ENCODE data around the gene THSD7B.
"Not testable (repeated sequence)": the region's sequence is repeated elsewhere in the genome, so short reads cannot be mapped to it uniquely, and the experiment has no call there.

The THSD7B gene

GRCh38 chr2:137539336-137539735 lies 774.0 kb downstream of the THSD7B start:
- no CpG with 5 or more reads among the region's 1 CpG for WGBS
- H3K9ac ChIP-seq (ENCODE audit: low read depth, low read length): no peak overlapping the region
- H3K4me1 ChIP-seq (ENCODE audit: insufficient read depth, low read length): no peaks in the 10 kb centered on the region
- no peaks in the 10 kb centered on the region for H3K9me3 ChIP-seq (ENCODE audit: insufficient read depth, low read depth, low read length)
- no peak overlapping the region for H3K4me3 ChIP-seq (ENCODE audit: low read length)
- H3K27ac ChIP-seq (ENCODE audit: low read depth, low read length): no peak overlapping the region
- H3K36me3 ChIP-seq (ENCODE audit: insufficient read depth, low read length): no peaks in the 10 kb centered on the region
- H3K27me3 ChIP-seq (ENCODE audit: insufficient read depth, low read length): no peaks in the 10 kb centered on the region

GRCh38 chr2:137547842-137548241 lies 782.5 kb downstream of the THSD7B start:
- Histone ChIP-seq H3K36me3 (ENCODE audit: insufficient read depth, low read length) (no peaks in the 10 kb centered on the region), H3K27ac (ENCODE audit: low read depth, low read length) (no peak overlapping the region), H3K9ac (ENCODE audit: low read depth, low read length) (no peak overlapping the region), H3K9me3 (ENCODE audit: insufficient read depth, low read depth, low read length) (no peaks in the 10 kb centered on the region), H3K27me3 (ENCODE audit: insufficient read depth, low read length) (no peaks in the 10 kb centered on the region), H3K4me3 (ENCODE audit: low read length) (no peak overlapping the region), H3K4me1 (ENCODE audit: insufficient read depth, low read length) (no peaks in the 10 kb centered on the region)
- WGBS: 92% methylated on average over 5 of the region's 6 CpGs

DNA sequence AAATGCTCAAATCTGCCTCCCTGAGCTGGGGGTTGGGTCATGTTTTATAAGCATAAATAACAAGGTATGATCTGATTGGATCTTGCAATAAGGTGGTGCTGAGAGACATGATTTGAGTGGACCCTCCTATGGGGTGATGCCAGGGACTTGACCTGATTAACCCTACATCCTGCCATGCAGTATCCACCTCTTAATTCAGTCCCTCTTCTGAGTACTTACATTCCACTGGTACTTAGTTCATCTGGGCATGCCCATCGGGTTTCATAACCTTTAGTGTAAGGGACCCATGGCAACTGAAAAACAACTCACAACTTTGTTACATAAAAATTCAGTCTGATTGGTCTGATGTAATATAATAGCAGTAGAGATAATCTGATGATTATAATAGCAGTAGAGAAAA lies 801.0 kb downstream of the THSD7B start:
- Histone ChIP-seq H3K4me3 (ENCODE audit: low read length) (no peak overlapping the region), H3K9ac (ENCODE audit: low read depth, low read length) (no peak overlapping the region), H3K27ac (ENCODE audit: low read depth, low read length) (no peak overlapping the region), H3K4me1 (ENCODE audit: insufficient read depth, low read length) (no peaks in the 10 kb centered on the region), H3K27me3 (ENCODE audit: insufficient read depth, low read length) (no peaks in the 10 kb centered on the region), H3K9me3 (ENCODE audit: insufficient read depth, low read depth, low read length) (no peaks in the 10 kb centered on the region), H3K36me3 (ENCODE audit: insufficient read depth, low read length) (no peaks in the 10 kb centered on the region)
- WGBS: 100% methylated on average over 1 of the region's 1 CpG

DNA sequence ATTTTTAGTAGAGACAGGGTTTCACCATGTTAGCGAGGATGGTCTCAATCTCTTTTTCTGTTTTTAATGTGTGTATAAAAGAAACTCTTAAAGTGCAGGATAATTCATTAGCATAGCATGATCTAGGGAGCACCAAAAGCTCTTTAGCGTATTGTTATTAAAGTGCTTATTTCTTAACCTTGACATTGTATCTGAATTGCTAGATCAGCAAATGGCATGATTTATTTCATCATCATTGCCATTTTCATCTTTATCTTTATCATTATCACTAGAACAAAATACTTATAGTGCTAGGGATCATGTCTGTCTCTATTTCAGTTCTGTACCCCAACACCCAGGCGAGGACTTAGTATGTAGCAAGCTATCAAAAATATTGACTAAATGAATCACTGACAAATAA lies 805.1 kb downstream of the THSD7B start:
- Histone ChIP-seq H3K36me3 (ENCODE audit: insufficient read depth, low read length) (no peaks in the 10 kb centered on the region), H3K4me1 (ENCODE audit: insufficient read depth, low read length) (peaks cover 7% of the 10 kb centered on the region; the same call in 1 of the 2 replicates), H3K27me3 (ENCODE audit: insufficient read depth, low read length) (no peaks in the 10 kb centered on the region), H3K4me3 (ENCODE audit: low read length) (no peak overlapping the region), H3K9ac (ENCODE audit: low read depth, low read length) (no peak overlapping the region), H3K9me3 (ENCODE audit: insufficient read depth, low read depth, low read length) (no peaks in the 10 kb centered on the region), H3K27ac (ENCODE audit: low read depth, low read length) (no peak overlapping the region)
- WGBS: 94% methylated on average over 3 of the region's 3 CpGs

GRCh38 chr2:137587834-137588233 lies 822.5 kb downstream of the THSD7B start:
- 93% methylated on average over 5 of the region's 5 CpGs for WGBS

GRCh38 chr2:137588578-137588977 lies 823.2 kb downstream of the THSD7B start:
- not testable (repeated sequence) for H3K9ac ChIP-seq (ENCODE audit: low read depth, low read length); H3K4me1 ChIP-seq (ENCODE audit: insufficient read depth, low read length); H3K36me3 ChIP-seq (ENCODE audit: insufficient read depth, low read length); H3K9me3 ChIP-seq (ENCODE audit: insufficient read depth, low read depth, low read length); H3K4me3 ChIP-seq (ENCODE audit: low read length); H3K27ac ChIP-seq (ENCODE audit: low read depth, low read length); H3K27me3 ChIP-seq (ENCODE audit: insufficient read depth, low read length)
- WGBS: no CpG with 5 or more reads among the region's 1 CpG

More at GRCh38 chr2:137587834-137588233, 822.5 kb downstream of the THSD7B start:
- not testable (repeated sequence) for H3K27me3 ChIP-seq (ENCODE audit: insufficient read depth, low read length); H3K9ac ChIP-seq (ENCODE audit: low read depth, low read length); H3K27ac ChIP-seq (ENCODE audit: low read depth, low read length); H3K9me3 ChIP-seq (ENCODE audit: insufficient read depth, low read depth, low read length); H3K4me3 ChIP-seq (ENCODE audit: low read length); H3K4me1 ChIP-seq (ENCODE audit: insufficient read depth, low read length); H3K36me3 ChIP-seq (ENCODE audit: insufficient read depth, low read length)

- Histone ChIP-seq H3K4me3 (ENCODE audit: low read length) (no peak overlapping the region), H3K27me3 (ENCODE audit: insufficient read depth, low read length) (no peaks in the 10 kb centered on the region), H3K27ac (ENCODE audit: low read depth, low read length) (no peak overlapping the region), H3K9ac (ENCODE audit: low read depth, low read length) (no peak overlapping the region), H3K9me3 (ENCODE audit: insufficient read depth, low read depth, low read length) (peaks cover 4% of the 10 kb centered on the region; the same call in 1 of the 2 replicates), H3K36me3 (ENCODE audit: insufficient read depth, low read length) (no peaks in the 10 kb centered on the region), H3K4me1 (ENCODE audit: insufficient read depth, low read length) (no peaks in the 10 kb centered on the region)
Observed at GRCh38 chr2:137590102-137590501, 824.8 kb downstream of the THSD7B start.

- Histone ChIP-seq H3K4me1 (ENCODE audit: insufficient read depth, low read length) (no peaks in the 10 kb centered on the region), H3K4me3 (ENCODE audit: low read length) (no peak overlapping the region), H3K36me3 (ENCODE audit: insufficient read depth, low read length) (no peaks in the 10 kb centered on the region), H3K9ac (ENCODE audit: low read depth, low read length) (no peak overlapping the region), H3K27me3 (ENCODE audit: insufficient read depth, low read length) (no peaks in the 10 kb centered on the region), H3K27ac (ENCODE audit: low read depth, low read length) (no peak overlapping the region), H3K9me3 (ENCODE audit: insufficient read depth, low read depth, low read length) (no peaks in the 10 kb centered on the region)
- WGBS: 95% methylated on average over 2 of the region's 2 CpGs
Observed at GRCh38 chr2:137607722-137608318, 842.5 kb downstream of the THSD7B start.

GRCh38 chr2:137638932-137639331 lies 873.6 kb downstream of the THSD7B start:
- no peaks in the 10 kb centered on the region for H3K27me3 ChIP-seq (ENCODE audit: insufficient read depth, low read length)
- no peak overlapping the region for H3K9ac ChIP-seq (ENCODE audit: low read depth, low read length)
- 60% methylated on average over 4 of the region's 4 CpGs for WGBS
- no peak overlapping the region for H3K4me3 ChIP-seq (ENCODE audit: low read length)
- H3K27ac ChIP-seq (ENCODE audit: low read depth, low read length): no peak overlapping the region
- H3K9me3 ChIP-seq (ENCODE audit: insufficient read depth, low read depth, low read length): no peaks in the 10 kb centered on the region
- H3K4me1 ChIP-seq (ENCODE audit: insufficient read depth, low read length): no peaks in the 10 kb centered on the region
- no peaks in the 10 kb centered on the region for H3K36me3 ChIP-seq (ENCODE audit: insufficient read depth, low read length)

DNA sequence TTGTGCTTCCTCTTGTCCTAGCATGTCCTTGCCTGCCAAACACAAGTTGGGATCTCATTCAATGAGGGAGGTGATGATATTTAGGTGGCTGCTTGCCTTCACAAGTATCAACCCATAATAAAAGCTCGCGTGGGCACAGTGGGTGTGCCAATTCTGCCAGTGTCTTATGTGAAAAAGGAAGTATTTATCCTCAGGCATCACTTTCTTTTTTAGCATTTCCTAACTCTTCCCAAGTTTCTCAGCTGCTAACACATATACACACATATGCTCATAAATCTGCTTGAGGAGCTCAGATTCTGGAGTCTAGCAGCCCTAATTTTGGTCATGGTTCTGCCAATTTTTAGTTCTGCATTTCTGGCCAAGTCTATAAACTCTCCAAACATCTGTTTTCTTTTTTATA lies 879.4 kb downstream of the THSD7B start:
- Histone ChIP-seq H3K4me1 (ENCODE audit: insufficient read depth, low read length) (no peaks in the 10 kb centered on the region), H3K9me3 (ENCODE audit: insufficient read depth, low read depth, low read length) (no peaks in the 10 kb centered on the region), H3K36me3 (ENCODE audit: insufficient read depth, low read length) (no peaks in the 10 kb centered on the region), H3K27ac (ENCODE audit: low read depth, low read length) (no peak overlapping the region), H3K27me3 (ENCODE audit: insufficient read depth, low read length) (no peaks in the 10 kb centered on the region), H3K9ac (ENCODE audit: low read depth, low read length) (no peak overlapping the region), H3K4me3 (ENCODE audit: low read length) (no peak overlapping the region)
- no CpG with 5 or more reads among the region's 2 CpGs for WGBS

GRCh38 chr2:137654046-137654445 lies 888.7 kb downstream of the THSD7B start:
- Histone ChIP-seq H3K36me3 (ENCODE audit: insufficient read depth, low read length) (no peaks in the 10 kb centered on the region), H3K4me3 (ENCODE audit: low read length) (no peak overlapping the region), H3K9me3 (ENCODE audit: insufficient read depth, low read depth, low read length) (no peaks in the 10 kb centered on the region), H3K9ac (ENCODE audit: low read depth, low read length) (no peak overlapping the region), H3K4me1 (ENCODE audit: insufficient read depth, low read length) (no peaks in the 10 kb centered on the region), H3K27me3 (ENCODE audit: insufficient read depth, low read length) (no peaks in the 10 kb centered on the region), H3K27ac (ENCODE audit: low read depth, low read length) (no peak overlapping the region)
- 94% methylated on average over 1 of the region's 2 CpGs for WGBS

- no peak overlapping the region for H3K4me3 ChIP-seq (ENCODE audit: low read length)
- H3K36me3 ChIP-seq (ENCODE audit: insufficient read depth, low read length): no peaks in the 10 kb centered on the region
- 96% methylated on average over 3 of the region's 3 CpGs for WGBS
- H3K4me1 ChIP-seq (ENCODE audit: insufficient read depth, low read length): no peaks in the 10 kb centered on the region
- H3K27me3 ChIP-seq (ENCODE audit: insufficient read depth, low read length): no peaks in the 10 kb centered on the region
- no peaks in the 10 kb centered on the region for H3K9me3 ChIP-seq (ENCODE audit: insufficient read depth, low read depth, low read length)
- H3K9ac ChIP-seq (ENCODE audit: low read depth, low read length): no peak overlapping the region
- H3K27ac ChIP-seq (ENCODE audit: low read depth, low read length): no peak overlapping the region
Observed at GRCh38 chr2:137655814-137656213, 890.5 kb downstream of the THSD7B start.
